Lower leg skin (tissue), 3 donors: ENCODE data around the gene RAPGEF1.

Experiments used
- POLR2A ChIP-seq, 2 donors: fragments of 450-650 bp; IDR thresholded peaks; one replicate each; pipeline ENCODE4 v1.6.1; 2016 to 2017; ENCODE audit warnings: antibody characterized with exemption in 2 of 2, mild to moderate bottlenecking in 1 of 2, moderate library complexity in 1 of 2
- TF ChIP-seq, protein P1 (sequence below), 3 donors: fragments of 450-650 bp; IDR thresholded peaks; one replicate each; pipeline ENCODE4 v1.5.1; 2016; ENCODE audit warnings: antibody characterized with exemption in 3 of 3, mild to moderate bottlenecking in 3 of 3, moderate library complexity in 2 of 3

DNA sequence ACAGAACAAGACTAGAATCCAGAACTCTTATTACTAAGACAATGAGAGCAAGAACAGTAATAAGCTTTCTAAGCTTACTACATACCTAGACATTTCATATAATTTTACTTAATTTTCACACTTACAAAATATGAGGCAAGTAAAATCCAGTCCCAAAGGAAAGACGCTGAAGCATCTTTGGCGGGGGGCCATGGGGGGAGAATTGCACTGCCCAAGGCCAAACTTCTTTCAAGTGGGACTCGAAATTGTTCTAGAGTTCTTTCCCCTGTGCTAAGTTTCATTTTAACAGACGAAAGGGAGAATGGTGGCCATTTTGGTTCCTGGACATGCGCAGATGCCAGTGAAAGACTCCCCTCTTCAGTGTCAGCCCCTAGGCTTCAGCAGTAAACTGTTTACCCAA, 122.3 kb downstream of the RAPGEF1 start:
- TF ChIP-seq POLR2A (IDR thresholded peaks at IDR 0.05), result no peak
- TF ChIP-seq, protein P1, sequence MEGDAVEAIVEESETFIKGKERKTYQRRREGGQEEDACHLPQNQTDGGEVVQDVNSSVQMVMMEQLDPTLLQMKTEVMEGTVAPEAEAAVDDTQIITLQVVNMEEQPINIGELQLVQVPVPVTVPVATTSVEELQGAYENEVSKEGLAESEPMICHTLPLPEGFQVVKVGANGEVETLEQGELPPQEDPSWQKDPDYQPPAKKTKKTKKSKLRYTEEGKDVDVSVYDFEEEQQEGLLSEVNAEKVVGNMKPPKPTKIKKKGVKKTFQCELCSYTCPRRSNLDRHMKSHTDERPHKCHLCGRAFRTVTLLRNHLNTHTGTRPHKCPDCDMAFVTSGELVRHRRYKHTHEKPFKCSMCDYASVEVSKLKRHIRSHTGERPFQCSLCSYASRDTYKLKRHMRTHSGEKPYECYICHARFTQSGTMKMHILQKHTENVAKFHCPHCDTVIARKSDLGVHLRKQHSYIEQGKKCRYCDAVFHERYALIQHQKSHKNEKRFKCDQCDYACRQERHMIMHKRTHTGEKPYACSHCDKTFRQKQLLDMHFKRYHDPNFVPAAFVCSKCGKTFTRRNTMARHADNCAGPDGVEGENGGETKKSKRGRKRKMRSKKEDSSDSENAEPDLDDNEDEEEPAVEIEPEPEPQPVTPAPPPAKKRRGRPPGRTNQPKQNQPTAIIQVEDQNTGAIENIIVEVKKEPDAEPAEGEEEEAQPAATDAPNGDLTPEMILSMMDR (IDR thresholded peaks at IDR 0.05), result no peak
